Panc1 (cell line): ENCODE data around the gene DGCR8.

Experiments
- CTCF ChIP-seq: fragments of 450-650 bp; IDR thresholded peaks from 2 replicates; pipeline ENCODE4 v1.5.1; 2017; ENCODE audit warnings: mild to moderate bottlenecking
- REST ChIP-seq, 2 experiments: IDR thresholded peaks; 2 replicates each; pipeline ENCODE4 v1.6.1; 2011 to 2012; ENCODE audit warnings: low read depth in 2 of 2, control low read depth in 1 of 2, low read length in 1 of 2, mild to moderate bottlenecking in 1 of 2, moderate library complexity in 1 of 2; ENCODE audit not compliant: insufficient read depth in 1 of 2

- TF ChIP-seq CTCF: no peak
- no peak for TF ChIP-seq REST (IDR thresholded peaks at IDR 0.05; ENCODE audit: insufficient read depth in 1 of 2, low read depth in 2 of 2, low read length in 1 of 2)
Measured at GRCh38 chr22:20068640-20069039, 11.4 kb upstream of the DGCR8 start.
